ENCODE measurements around the gene SRD5A1.

Gene SRD5A1

GRCh38 chr5:6637590-6637989, 4.3 kb downstream of the SRD5A1 start:
- TF ChIP-seq CTCF (IDR thresholded peaks at IDR 0.05; ENCODE audit: insufficient read depth, low read length) (no peak), SPI1 (IDR thresholded peaks at IDR 0.05; ENCODE audit: borderline replicate concordance, low read depth) (no peak), POLR2AphosphoS5 (IDR thresholded peaks at IDR 0.05; ENCODE audit: low read depth) (no peak), REST (IDR thresholded peaks at IDR 0.05; ENCODE audit: insufficient replicate concordance, low read depth) (no peak), GABPA (IDR thresholded peaks at IDR 0.05; ENCODE audit: low read depth) (no peak)
- Histone ChIP-seq H3K27me3 (ENCODE audit: insufficient read depth, poor library complexity, severe bottlenecking) (no peaks in the 10 kb centered on the region), H3K4me3 (replicated peaks; ENCODE audit: insufficient read depth, low read length) (no peak overlapping the region), H3K27ac (replicated peaks) (no peak overlapping the region)
- DNase-seq (ENCODE audit: low read depth in 1 of 2, low spot score in 1 of 2): no peak

DNA sequence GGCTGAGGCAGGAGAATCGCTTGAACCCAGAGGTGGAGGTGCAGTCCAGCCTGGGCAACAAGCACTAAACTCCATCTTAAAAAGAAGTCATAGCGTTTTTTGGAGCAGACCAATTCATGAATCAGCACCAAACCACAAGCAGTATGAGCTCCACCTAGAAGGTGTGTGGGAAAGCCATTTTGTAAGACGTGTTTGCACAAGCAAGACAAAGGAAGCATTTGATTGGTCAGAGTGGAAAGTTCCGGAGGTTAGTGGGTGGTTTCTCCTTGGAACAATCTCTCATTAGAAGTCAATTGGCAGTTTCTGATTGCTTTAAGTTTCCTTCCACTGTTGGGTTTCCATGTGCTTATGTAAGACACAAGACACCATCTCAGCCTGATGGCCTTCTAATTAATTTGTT, 5.0 kb downstream of the SRD5A1 start:
- TF ChIP-seq SPI1 (IDR thresholded peaks at IDR 0.05; ENCODE audit: borderline replicate concordance, low read depth): no peak
- TF ChIP-seq GABPA (IDR thresholded peaks at IDR 0.05; ENCODE audit: low read depth): no peak
- TF ChIP-seq POLR2AphosphoS5 (IDR thresholded peaks at IDR 0.05; ENCODE audit: low read depth): no peak
- TF ChIP-seq REST (IDR thresholded peaks at IDR 0.05; ENCODE audit: insufficient replicate concordance, low read depth): no peak
- TF ChIP-seq CTCF (IDR thresholded peaks at IDR 0.05; ENCODE audit: insufficient read depth, low read length): no peak

GRCh38 chr5:6642655-6643054, 9.4 kb downstream of the SRD5A1 start:
- H3K27ac ChIP-seq (replicated peaks): no peak overlapping the region
- no peak for DNase-seq (ENCODE audit: low read depth in 1 of 2, low spot score in 1 of 2)
- H3K27me3 ChIP-seq (ENCODE audit: insufficient read depth, poor library complexity, severe bottlenecking): no peaks in the 10 kb centered on the region
- no peak overlapping the region for H3K4me3 ChIP-seq (replicated peaks; ENCODE audit: insufficient read depth, low read length)
- TF ChIP-seq CTCF (IDR thresholded peaks at IDR 0.05; ENCODE audit: insufficient read depth, low read length): no peak
- no peak for TF ChIP-seq SPI1 (IDR thresholded peaks at IDR 0.05; ENCODE audit: borderline replicate concordance, low read depth)
- TF ChIP-seq POLR2AphosphoS5 (IDR thresholded peaks at IDR 0.05; ENCODE audit: low read depth): no peak
- TF ChIP-seq REST (IDR thresholded peaks at IDR 0.05; ENCODE audit: insufficient replicate concordance, low read depth): no peak
- TF ChIP-seq GABPA (IDR thresholded peaks at IDR 0.05; ENCODE audit: low read depth): no peak

More for the DNA sequence above, 5.0 kb downstream of the SRD5A1 start:
- Histone ChIP-seq H3K4me3 (replicated peaks; ENCODE audit: insufficient read depth, low read length) (no peak overlapping the region), H3K27me3 (ENCODE audit: insufficient read depth, poor library complexity, severe bottlenecking) (no peaks in the 10 kb centered on the region), H3K27ac (replicated peaks) (no peak overlapping the region)
- peak in 1 of 2 experiments; percentile 7 for DNase-seq (ENCODE audit: low read depth in 1 of 2, low spot score in 1 of 2)

Measured in HL-60 (cell line).